ENCODE data around the gene SRP72. TPM values are rescaled to one million over a fixed set of nuclear protein-coding genes. Genes with fewer than 3 reads are reported as not detected.
A peak's percentile ranks its signal among the peaks of the same experiment; 100 is the strongest.
"Not testable (repeated sequence)": the region's sequence is repeated elsewhere in the genome, so short reads cannot be mapped to it uniquely, and the experiment has no call there.

SRP72 gene
- total RNA-seq, 6 experiments from 2014 or later, result 41.3 to 54.8 (median 46.6) TPM

DNA sequence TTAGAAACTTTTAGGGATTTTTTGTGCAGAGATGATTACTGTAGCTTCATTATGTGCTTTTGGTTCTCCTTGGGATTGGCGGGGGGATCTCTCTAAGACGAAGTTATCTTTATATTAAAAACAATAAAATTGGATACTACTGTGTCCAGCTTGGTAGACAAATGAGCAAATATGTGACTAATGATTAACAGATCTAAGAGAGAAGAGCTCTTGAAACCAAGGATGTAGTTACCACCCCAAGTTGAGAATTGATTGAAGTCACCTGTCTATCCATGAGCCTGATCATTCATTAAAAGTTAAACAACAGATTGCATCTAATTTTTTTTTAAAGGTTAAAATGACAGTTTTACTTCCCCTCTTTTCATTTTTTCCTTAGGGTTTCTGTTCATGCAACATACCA lies 22.7 kb upstream of the SRP72 start:
- no peak overlapping the region for H3K27ac ChIP-seq
- TF ChIP-seq CTCF (IDR thresholded peaks at IDR 0.05) (no peak), POLR2A (IDR thresholded peaks at IDR 0.05) (no peak)
- DNase-seq (no peak), ATAC-seq (peak in 3 of 4 donors; percentile 43 to 55 (median 54))
- no peaks in the 10 kb centered on the region for H3K9me3 ChIP-seq
- peaks cover 0 to 19% (median 0%) of the 10 kb centered on the region in 4 donors for H3K4me1 ChIP-seq
- peaks cover 0 to 27% (median 0%) of the 10 kb centered on the region in 4 donors for H3K36me3 ChIP-seq
- WGBS (ENCODE audit: insufficient coverage, low coverage, low lambda C conversion rate, missing lambda C conversion rate), result 53% methylated on average over 2 of the region's 2 CpGs
- no peak overlapping the region for H3K4me3 ChIP-seq
- intact Hi-C loops (cut with DNase I), result no loop called here
- no peaks in the 10 kb centered on the region for H3K27me3 ChIP-seq

DNA sequence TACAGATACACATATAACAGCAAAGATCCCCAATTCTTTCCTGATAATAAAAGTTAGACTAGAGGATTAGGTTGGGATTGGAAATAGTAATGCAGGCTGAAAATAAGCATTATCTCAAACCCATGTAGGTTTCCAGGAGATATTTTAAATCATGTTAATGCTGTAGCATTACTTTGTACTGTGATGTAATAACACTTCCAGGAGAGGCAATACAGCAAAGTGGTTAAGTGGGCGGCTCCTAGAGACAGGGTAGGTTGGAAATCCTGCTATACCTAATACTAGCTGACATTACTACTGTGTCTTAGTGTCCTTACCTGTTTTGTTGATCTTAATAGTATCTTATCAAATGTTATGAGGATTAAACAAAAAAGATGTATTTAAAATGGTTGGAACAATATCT lies 21.7 kb upstream of the SRP72 start:
- ATAC-seq, result no peak

GRCh38 chr4:56448301-56448700 lies 19.1 kb upstream of the SRP72 start:
- DNase-seq (no peak), ATAC-seq (no peak)
- no peaks in the 10 kb centered on the region for H3K9me3 ChIP-seq
- no peak for TF ChIP-seq CTCF (IDR thresholded peaks at IDR 0.05)
- TF ChIP-seq POLR2A (IDR thresholded peaks at IDR 0.05), result no peak
- H3K4me1 ChIP-seq, result peaks cover 0 to 17% (median 0%) of the 10 kb centered on the region in 4 donors
- H3K36me3 ChIP-seq, result peaks cover 0 to 47% (median 12%) of the 10 kb centered on the region in 4 donors
- intact Hi-C loops (cut with DNase I), result no loop called here
- no peaks in the 10 kb centered on the region for H3K27me3 ChIP-seq
- H3K27ac ChIP-seq, result no peak overlapping the region
- no peak overlapping the region for H3K4me3 ChIP-seq

More for the DNA sequence above, 21.7 kb upstream of the SRP72 start:
- 100% methylated on average over 1 of the region's 1 CpG for WGBS (ENCODE audit: insufficient coverage, low coverage, low lambda C conversion rate, missing lambda C conversion rate)
- DNase-seq, result no peak
- no peak for TF ChIP-seq POLR2A (IDR thresholded peaks at IDR 0.05)
- no peak for TF ChIP-seq CTCF (IDR thresholded peaks at IDR 0.05)
- intact Hi-C loops (cut with DNase I), result no loop called here
- Histone ChIP-seq H3K4me1 (peaks cover 0 to 17% (median 0%) of the 10 kb centered on the region in 4 donors), H3K9me3 (no peaks in the 10 kb centered on the region), H3K36me3 (peaks cover 0 to 34% (median 4%) of the 10 kb centered on the region in 4 donors), H3K27me3 (no peaks in the 10 kb centered on the region), H3K27ac (no peak overlapping the region), H3K4me3 (no peak overlapping the region)

DNA sequence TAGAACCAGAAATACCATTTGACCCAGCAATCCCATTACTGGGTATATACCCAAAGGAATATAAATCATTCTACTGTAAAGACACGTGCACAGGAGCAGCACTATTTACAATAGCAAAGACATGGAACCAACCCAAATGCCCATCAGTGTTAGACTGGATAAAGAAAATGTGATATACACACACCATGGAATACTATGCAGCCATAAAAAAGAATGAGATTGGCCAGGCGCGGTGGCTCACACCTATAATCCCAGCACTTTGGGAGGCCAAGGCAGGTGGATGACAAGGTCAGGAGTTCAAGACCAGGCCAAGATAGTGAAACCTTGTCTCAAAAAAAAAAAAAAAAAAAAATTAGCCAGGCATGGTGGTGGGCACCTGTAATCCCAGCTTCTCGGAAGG lies 17.9 kb upstream of the SRP72 start:
- H3K9me3 ChIP-seq; H3K27me3 ChIP-seq; DNase-seq; H3K4me1 ChIP-seq; ATAC-seq; H3K4me3 ChIP-seq; intact Hi-C loops (cut with DNase I); H3K27ac ChIP-seq: not testable (repeated sequence)
- peaks cover 0 to 56% (median 18%) of the 10 kb centered on the region in 4 donors for H3K36me3 ChIP-seq
- 98% methylated on average over 4 of the region's 4 CpGs for WGBS (ENCODE audit: insufficient coverage, low coverage, low lambda C conversion rate, missing lambda C conversion rate)

GRCh38 chr4:56450342-56450741 lies 17.1 kb upstream of the SRP72 start:
- no peak overlapping the region for H3K27ac ChIP-seq
- no peaks in the 10 kb centered on the region for H3K4me1 ChIP-seq

More at GRCh38 chr4:56450342-56450741, 17.1 kb upstream of the SRP72 start:
- TF ChIP-seq CTCF (IDR thresholded peaks at IDR 0.05) (no peak), POLR2A (IDR thresholded peaks at IDR 0.05) (no peak)
- 93% methylated on average over 1 of the region's 1 CpG for WGBS (ENCODE audit: insufficient coverage, low coverage, low lambda C conversion rate, missing lambda C conversion rate)
- Histone ChIP-seq H3K4me3 (no peak overlapping the region), H3K27me3 (no peaks in the 10 kb centered on the region), H3K9me3 (no peaks in the 10 kb centered on the region), H3K36me3 (peaks cover 0 to 62% (median 21%) of the 10 kb centered on the region in 4 donors)
- intact Hi-C loops (cut with DNase I), result no loop called here
- DNase-seq (no peak), ATAC-seq (no peak)

All from right lobe of liver (tissue), 6 donors.